Stimulated activated naive CD4-positive, alpha-beta T cell (primary cell): Measurements from ENCODE around the gene IFNA16.
A peak's percentile ranks its signal among the peaks of the same experiment; 100 is the strongest.
"Not testable (repeated sequence)": the region's sequence is repeated elsewhere in the genome, so short reads cannot be mapped to it uniquely, and the experiment has no call there.

Experiments used
- DNase-seq, 6 experiments: peaks; one replicate each; lab custom pipeline; 2025; lab: John Stamatoyannopoulos, UW

The IFNA16 gene

DNA sequence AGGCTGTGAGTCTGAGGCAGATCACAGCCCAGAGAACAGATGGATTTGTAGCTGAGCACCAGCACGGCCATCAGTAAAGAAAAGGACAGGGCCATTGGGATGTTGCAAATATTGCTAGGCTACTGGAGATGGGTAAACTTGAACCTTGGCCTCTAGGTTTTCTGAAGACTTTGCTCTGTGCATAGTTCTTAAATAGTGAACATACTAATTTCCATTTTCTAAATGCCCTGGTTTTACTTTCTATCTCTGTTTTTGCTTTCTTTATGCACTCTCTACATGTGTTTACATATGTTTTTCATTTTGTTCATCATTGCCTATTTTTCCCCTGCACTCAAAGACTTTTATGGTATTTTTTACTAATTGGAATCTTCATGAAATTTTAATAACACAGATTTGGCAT, at the start of gene IFNA16:
Gene IFNA16, minus strand, starts transcription at position 101 of the 400 bp plus-strand sequence. Its CDS starts 6 bp downstream, at position 95.
- DNase-seq: not testable (repeated sequence)

DNA sequence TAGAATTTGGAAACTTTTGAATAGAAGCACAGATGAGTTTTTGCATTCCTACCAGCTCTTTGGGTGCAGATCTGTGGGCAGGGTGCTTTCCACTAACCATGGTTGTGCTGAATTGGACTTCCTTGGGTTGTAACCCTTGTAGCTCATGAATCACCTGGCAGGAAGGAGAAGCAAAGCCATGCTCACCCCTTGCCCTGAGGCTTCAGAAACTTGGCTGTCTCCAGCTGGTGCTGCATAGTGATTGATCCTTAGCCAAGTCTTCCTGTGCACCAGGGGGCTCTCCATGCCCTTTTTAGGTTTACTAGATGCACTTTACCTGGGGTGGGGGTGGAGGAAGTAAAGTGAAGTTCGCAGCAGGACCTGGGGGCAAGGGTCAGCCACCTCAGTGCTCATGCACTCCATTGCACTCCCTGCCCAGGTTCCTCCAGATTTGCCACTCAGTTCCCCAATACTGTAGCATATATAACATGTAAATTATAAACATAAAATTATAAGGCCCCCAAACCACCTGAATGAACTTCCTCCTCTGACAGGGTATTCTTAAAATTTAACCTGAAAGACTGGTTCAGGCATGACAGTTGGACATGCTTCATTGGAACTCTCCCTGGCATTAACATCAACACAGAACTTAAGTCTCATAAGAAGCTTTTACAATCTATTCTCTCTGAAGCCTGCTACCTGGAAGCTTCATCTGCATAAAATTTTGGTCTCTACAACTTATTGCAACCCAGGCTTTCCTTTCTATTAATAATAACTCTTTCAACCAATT, 48.5 kb upstream of the IFNA16 start:
- DNase-seq: no peak

DNA sequence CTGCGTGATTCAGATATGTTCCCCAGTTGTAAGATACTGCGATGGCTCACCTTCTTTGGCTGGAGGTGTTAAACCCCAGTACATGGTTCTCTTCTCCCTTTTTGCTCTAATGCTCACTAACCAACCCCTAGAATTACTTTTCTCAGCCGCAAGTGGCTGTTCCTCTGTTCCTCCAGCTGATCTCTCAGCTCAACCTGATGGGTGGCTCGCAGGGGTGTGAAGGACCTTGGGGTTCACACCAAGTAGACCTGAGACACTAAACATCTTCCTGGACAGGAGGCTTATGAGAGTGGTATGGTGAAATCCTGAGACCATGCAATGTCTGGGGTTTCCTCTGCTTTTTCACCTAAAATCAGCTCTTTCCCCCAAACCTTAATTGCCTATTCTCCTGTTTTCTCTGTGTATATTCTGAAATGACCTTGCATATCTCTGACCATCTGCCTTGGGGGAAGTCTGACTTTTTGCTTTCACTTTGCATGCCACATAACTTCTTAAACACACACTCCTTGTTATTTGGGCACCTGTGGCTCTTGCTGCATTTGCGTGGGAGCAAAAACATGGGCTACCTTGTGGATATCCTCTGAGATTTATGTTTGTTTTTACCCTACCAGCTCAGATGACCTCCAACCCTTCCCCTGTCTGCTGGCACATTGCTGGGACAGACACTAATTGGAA, 38.6 kb upstream of the IFNA16 start:
- DNase-seq: no peak

- DNase-seq: peak in 2 of 6 experiments; percentile 11 to 28
These were observed 35.8 kb upstream of the IFNA16 start for GRCh38 chr9:21252721-21253547.

DNA sequence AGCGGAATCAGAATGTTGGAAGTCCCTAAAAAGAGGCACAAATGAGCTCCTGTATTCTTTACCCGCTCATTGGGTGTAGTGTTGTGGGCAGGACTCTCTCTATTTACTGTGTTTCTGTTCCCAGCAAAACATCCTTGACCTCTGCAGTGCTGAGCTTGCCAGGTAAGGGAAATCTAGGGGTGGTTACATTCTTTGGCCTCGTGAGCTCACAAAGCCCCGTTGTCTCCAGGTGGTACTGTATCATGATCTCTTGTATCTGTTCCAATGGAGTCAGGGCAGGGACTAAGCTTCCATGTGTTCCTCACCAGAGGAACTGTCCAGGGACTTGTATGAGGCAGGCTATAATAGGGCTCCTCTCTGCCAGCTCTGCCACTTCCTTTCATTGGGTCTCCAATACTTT, 34.5 kb upstream of the IFNA16 start:
- DNase-seq: no peak

GRCh38 chr9:21251190-21251589, 34.1 kb upstream of the IFNA16 start:
- DNase-seq: no peak

- DNase-seq: no peak
These were observed 27.7 kb upstream of the IFNA16 start for GRCh38 chr9:21244836-21245235.

GRCh38 chr9:21239911-21240310, 22.8 kb upstream of the IFNA16 start, which contains the start of gene IFNA14:
IFNA14 (minus strand) TSS chr9:21240005; CDS start chr9:21239935, 70 bp downstream.
- no peak for DNase-seq

- peak in 1 of 6 experiments; percentile 10 for DNase-seq
These were observed 19.2 kb upstream of the IFNA16 start for GRCh38 chr9:21236360-21236714.

GRCh38 chr9:21235468-21236359, 18.6 kb upstream of the IFNA16 start:
- DNase-seq: peak in 2 of 6 experiments; percentile 41 to 43

DNA sequence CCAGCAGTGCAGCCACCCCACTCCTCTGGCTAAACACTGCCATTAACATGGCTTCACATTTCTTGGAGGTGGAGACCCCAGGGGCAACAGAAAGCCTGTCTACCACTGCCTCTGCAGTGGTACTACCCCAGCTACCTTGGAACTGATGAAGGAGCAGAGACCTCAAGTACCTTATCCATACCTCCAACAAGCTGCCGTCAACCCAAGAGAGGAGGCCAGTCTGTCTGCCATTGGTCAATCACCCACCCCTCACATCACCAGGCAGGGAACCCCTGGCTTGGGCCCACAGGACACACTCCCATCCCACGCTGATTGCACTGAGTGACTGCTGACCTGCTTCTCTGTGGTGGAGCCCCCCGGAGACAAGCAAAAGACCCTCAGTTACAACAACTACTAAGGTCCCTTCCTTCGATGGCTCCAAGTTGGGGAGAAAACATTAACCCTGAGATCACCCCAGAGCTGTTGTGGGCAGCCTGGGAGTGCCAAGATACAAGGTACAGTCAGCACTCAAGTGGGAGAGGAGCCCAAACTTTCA, 17.1 kb upstream of the IFNA16 start:
- DNase-seq: no peak

GRCh38 chr9:21233258-21233657, 16.1 kb upstream of the IFNA16 start:
- DNase-seq: no peak

DNA sequence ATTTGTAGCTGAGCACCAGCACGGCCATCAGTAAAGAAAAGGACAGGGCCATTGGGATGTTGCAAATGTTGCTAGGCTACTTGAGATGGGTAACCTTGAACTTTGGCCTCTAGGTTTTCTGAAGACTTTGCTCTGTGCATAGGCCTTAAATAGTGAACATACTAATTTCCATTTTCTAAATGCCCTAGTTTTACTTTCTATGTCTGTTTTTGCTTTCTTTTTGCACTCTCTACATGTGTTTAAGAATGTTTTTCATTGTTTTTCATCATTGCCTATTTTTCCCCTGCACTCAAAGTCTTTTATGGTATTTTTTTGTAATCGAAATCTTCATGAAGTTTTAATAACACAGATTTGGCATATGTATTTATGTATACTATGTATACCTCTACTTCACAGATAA, 11.0 kb upstream of the IFNA16 start, which contains the start of gene IFNA17:
Gene IFNA17, minus strand, starts transcription at position 101 of the 400 bp plus-strand sequence. Its CDS starts 49 bp downstream, at position 52.
- no peak for DNase-seq

DNA sequence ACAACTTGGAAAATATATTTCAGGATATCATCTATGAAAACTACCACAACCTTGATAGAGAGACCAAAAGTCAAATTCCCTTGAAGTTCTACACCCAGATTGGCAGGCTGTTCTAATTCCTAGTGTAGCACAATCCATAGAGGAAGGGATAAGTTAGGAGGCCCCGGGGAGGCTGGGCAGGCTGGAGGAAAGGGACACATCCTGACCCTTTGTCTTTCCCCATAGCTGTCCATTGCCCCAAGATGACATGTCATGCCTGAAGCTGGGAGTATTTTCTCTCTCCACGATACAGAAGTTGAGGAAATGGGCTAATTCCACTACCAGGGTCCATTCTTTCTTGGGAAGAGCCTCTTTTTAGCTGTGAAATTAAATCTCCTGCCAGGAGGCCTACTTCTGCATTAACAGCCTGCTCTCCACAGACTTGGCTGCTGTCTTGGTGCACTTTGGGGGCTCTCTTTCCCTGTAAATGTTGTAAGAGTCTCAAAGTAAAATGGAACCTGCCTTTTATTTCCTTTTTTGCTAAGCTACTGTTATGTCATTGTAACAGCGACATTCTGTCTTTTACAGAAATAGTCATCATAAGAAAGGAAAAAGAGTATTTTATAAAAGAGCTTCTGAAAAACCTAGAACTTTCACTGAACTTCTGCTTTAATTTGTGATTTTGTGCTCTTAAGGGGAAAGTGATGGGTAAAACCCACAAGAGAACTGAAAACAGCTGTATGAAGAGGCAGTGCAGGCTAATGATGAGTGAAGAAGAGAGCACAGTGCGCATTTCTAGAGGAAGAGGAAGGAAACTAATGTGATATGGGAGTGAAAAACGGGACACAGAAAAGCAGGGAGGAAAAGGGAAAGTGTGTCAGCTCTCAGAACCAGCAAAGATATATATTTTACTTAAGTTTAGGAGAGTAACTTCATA, 3.4 kb downstream of the IFNA16 start:
- peak in 2 of 6 experiments; percentile 6 to 11 for DNase-seq

DNA sequence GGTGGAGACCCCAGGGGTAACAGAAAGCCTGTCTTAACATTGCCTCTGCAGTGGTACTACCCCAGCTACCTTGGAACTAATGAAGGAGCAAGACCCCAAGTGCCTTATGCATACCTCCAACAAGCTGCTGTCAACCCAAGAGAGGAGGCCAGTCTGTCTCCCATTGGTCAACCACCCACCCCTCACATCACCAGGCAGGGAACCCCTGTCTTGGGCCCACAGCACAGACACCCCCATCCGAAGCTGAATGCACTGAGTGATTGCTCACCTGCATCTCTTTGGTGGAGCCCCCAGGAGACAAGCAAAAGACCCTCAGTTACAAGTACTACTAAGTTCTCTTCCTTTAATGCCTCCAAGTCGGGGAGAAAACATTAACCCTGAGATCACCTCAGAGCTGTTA, 5.0 kb downstream of the IFNA16 start:
- DNase-seq: not testable (repeated sequence)

DNA sequence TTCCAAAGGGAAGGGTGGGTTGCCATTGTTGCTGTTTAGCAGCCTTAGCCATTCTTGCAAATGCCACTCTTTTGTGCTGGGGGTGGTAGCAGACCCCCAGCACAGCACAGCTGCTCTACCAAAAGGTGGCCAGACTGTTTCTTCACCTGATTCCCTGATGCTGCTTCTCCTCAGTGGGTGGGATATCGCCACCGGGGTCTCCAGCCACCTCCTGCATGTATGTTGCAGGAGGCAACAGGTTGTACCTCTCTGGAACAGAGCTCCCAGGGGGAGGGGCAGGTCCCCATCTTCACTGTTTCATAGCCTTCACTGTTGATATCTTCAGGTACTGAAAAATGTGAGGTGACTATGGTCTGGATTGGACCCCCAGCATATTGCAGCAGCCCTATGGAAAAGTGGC, 6.3 kb downstream of the IFNA16 start:
- DNase-seq: not testable (repeated sequence)

GRCh38 chr9:21210311-21210710, 6.8 kb downstream of the IFNA16 start:
- no peak for DNase-seq

- DNase-seq: not testable (repeated sequence)
These were observed 10.1 kb downstream of the IFNA16 start, which contains the start of gene IFNA10 for GRCh38 chr9:21207043-21207442. IFNA10 (minus strand) TSS chr9:21207143; CDS start chr9:21207097, 46 bp downstream.

- DNase-seq: no peak
These were observed 11.9 kb downstream of the IFNA16 start for GRCh38 chr9:21205204-21205603.

GRCh38 chr9:21202105-21202504, 15.0 kb downstream of the IFNA16 start, which contains the start of gene IFNA7:
IFNA7 (minus strand) TSS chr9:21202205; CDS start chr9:21202165, 40 bp downstream.
- DNase-seq: not testable (repeated sequence)
